CD4-positive, alpha-beta T cell treated with Interleukin-17A for 1 hour (primary cell): ENCODE data around the gene GLDC.
A peak's percentile ranks its signal among the peaks of the same experiment; 100 is the strongest.
"Not testable (repeated sequence)": the region's sequence is repeated elsewhere in the genome, so short reads cannot be mapped to it uniquely, and the experiment has no call there.

Experiments
- DNase-seq: peaks from one replicate; pipeline ENCODE4 v3.0.0-alpha.2; 2020

The GLDC gene

DNA sequence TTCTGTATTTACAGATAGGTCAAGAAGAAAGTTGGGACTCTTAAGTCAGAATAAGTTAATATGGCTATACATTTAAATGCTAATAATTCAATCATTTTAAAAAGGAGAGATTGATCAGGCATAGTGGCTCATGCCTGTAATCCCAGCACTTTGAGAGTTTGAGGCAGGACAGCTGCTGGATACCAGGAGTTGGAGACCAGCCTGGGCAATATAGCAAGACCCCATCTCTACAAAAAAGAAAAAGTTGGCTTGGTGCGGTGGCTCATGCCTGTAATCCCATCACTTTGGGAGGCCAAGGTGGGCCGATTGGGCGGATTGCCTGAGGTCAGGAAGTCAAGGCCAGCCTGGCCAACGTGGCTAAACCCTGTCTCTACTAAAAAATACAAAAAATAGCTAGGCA is 15.0 kb upstream of the GLDC start:
- no peak for DNase-seq

DNA sequence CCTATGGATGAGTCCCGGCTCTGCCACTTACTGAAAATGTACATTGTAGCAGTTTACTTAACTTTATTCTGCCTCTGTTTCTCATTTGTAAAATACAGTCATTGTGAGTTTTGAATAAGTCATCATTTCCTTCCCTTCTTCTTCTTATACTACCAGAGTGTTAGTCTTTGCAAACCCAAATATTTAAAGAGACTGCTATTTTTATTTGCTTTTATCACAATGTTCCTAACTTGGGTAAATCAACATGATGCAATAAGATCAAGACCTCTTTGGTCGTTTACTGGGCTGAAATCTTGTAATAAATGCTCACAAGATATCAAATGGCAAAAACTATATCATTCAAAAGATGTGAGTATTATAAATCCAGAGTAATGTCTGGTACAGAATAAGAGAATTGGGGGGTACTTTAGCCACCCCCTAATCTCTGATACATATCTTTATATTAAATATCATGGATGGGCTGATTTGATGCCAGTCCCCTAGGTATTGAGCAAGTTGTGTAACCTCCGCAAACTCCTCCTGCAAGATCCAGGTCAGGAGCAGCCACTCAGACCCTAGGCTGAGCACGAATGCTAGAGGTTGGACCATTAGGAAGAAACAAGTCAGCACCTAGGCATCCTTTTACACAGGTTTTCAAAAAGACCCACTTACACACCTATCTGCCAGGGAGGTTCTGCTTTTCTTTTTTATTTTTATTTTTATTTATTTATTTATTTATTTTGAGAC is 13.3 kb upstream of the GLDC start:
- no peak for DNase-seq

DNA sequence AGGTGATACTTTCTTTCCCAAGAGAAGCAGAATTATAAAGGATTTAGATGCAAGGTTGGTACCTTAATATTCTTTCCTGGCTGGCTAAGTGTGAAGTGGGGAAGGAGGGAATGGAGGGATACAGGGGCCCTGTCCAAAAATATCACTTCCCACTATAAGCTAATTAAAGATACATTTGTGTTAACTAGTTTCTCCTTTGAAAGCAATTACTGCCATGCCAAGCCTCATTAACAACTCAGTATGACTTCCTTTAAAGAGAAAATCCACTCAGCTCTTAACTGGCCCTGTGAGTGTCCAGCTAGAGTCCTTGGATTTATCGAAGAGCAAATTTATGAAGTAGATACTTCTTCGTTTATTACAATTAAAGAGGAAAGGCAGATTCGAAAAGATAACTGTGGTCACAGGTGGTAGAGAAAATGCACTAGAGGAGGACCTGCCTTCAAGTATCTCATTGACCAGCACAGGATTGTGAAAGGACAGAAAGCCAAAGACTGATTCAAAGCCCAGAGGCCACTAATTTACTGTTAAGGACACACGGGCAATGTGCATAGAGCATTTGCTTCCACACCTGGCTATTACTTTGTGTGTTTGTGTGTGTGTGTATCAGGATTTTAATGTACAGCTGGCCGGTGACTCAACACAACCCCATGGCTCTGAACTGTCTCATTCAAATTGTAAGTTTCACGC is 11.2 kb upstream of the GLDC start:
- DNase-seq = no peak

DNA sequence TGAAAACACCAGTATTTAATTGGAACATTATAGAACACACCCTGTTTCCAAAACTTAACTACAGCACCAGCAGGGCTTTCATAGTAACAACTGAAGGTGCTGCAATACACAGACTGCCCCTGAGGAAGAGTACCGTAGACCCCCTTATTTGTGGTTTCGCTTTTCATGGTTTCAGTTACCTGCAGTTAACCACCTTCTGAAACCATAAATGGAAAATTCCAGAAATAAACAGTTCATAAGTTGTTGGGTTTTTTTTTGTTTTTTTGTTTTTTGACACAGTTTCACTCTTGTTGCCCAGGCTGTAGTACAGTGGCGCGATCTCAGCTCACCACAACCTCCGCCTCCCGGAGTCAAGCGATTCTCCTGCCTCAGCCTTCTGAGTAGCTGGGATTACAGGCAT is 9.5 kb upstream of the GLDC start:
- no peak for DNase-seq

DNA sequence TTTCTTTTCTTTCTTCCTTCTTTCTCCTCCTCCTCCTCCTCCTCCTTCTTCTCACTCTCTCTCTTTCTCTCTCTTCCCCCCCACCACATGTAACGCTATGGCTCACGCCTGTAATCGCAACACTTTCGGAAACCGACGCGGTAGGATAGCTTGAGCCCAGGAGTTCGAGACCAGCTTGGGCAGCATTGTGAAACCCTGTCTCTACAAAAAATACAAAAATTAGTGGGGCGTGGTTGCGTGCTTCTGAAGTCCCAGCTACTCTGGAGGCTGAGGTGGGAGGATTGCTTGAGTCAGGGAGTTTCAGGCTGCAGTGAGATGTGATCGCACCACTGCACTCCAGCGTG is 736 bp upstream of the GLDC start:
- peak; percentile 10 for DNase-seq

DNA sequence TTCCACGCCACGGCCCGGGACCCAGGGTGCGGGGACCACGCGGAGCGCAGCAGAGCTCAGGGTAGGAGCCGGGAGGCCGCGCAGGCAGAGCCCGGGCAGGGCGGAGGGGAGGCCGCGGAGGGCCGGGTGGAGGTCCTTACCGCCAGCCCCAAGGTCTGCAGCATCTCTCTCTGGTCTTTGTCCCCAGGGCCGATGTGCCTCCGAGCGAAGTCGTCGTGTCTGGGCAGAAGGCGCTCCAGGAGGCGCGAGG is 499 bp downstream of the GLDC start:
- DNase-seq = not testable (repeated sequence)

DNA sequence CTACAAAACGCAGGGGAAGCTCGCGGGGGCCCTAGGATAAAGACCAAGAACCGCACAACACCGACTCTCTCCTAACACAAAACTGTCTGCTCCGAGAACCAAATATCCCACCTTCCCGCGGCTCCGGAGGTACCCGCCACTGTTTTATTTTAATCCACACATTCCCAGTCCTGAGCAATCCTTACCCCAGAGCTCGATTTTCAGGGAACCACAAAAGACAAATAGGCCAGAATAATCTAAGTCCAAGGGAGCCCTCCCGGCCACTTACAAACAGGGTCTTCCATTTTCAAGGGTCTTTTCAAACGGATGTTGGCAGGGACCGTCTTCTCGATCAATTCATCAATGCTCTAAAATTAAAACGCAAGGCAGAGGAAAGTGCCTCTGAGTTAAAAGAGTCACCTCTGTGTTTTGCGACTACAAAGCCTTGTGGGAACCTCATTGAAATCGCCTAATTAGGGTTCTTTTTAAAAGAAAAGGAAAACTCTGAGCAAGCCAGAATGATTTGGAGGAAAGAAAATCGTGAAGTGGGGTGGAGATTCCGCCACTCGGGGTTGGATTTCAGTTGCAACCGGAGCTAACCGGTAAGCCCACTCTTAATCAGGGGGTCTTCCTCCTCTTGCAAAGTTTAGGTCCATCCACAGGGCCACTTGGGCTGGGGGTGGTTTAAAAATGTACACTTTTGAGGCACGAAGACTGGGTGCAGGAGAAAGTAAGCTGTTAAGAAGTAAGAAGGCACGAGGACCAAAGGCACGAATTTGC is 1.0 kb downstream of the GLDC start:
- no peak for DNase-seq

DNA sequence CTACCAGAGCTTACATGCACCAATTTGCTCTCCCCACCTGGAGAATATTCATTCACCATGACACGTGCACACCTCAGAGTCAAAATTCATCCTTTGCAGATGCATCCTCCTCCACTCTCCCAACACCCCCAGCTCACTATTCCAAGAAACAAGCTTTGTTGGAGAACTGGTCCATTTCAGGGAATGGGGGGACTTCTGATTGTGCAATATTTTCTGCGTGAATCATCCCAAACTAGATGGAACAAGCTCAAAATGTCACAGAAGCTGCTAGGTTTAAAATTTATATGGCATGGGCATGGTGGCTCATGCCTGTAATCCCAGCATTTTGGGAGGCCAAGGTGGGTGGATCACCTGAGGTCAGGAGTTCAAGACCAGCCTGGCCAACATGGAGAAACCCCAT is 3.6 kb downstream of the GLDC start:
- DNase-seq = no peak

DNA sequence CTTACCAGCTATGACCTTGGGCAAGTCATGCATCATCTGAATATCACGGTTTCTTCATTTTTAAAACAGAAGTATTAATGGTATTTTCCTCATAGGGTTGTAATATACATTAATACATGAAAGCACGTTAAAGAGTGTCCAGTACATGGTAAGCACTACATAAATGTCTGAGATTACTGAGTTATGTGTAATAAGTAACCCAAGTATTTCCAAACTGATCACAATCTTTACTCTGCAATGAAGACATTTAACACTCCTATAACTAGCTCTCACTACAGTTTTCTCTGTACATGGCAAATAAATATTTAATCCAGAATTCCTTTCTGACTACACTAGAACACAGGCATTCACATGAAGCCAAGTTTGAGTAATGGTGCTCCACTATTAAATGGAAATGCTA is 4.0 kb downstream of the GLDC start:
- no peak for DNase-seq

DNA sequence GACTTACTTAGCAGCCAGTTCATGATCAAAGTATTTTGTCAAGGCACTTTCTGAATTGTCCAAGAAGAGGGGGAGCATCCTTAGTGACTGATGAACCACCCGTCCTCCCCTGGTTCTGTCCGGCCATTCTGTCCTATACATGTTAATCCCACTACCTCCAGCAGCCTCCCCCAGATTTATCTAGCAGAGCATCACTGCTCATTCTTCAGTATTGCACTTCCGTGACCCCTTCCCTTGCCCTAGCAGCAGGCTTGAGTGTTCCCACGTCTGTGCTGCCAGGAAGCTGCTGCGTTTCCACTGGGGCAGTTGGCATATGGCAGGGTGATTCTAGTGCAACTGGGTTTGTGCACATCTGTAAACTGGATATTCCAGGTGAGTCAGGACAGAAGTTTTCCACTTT is 4.5 kb downstream of the GLDC start:
- no peak for DNase-seq

DNA sequence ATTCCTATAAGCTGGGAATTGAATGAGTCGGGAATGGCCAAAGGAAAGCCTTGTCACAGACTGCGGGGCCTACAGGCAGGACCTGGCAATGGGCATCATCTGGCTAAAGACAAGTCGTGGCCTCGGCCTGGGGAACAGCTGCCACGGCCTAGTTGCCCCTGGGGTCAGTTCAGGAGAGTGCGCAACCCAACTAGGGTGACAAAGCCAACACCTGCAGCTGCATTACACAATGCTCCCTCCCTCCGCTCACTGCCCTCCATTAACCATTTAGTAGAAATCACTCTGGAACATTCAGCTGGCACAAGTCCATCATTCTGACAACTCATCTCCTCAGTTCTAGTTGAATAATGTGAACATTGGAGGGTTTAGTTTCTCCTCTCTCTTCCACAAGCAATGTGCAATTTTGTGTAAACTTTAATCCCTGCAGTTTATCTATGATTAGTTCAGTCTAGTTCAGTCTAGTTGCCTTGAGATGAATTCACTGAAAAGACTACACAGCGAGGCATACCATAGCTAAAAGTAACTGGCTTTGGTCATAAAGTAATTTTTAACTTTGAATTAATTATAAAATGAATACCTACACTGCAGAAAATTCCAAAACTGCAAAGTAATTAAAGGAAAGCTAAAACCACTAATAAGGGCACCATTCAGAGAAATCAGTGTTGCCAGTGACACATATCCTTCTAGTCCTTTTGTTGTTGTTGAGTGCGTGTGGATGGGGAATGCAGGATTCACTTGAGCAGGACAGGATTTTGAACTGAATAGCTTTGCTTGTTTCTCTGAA is 5.1 kb downstream of the GLDC start:
- DNase-seq = no peak

DNA sequence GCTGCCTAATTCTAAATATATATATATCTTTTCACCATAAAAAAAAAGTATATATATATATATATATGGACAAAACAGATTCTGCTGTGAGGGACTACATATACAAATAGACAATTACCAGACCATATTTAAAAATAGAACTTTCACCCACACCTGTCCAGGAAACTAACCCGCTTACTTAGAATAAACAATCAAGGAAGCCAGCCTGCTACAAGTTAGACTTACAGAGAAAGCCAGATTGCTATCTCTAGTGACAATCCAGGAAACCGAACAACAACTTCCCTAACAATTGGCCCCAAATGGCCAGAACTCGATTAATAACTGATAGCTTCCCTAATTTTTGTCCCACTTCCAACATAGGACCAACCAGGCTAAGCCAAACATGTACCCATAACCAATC is 5.9 kb downstream of the GLDC start:
- no peak for DNase-seq

DNA sequence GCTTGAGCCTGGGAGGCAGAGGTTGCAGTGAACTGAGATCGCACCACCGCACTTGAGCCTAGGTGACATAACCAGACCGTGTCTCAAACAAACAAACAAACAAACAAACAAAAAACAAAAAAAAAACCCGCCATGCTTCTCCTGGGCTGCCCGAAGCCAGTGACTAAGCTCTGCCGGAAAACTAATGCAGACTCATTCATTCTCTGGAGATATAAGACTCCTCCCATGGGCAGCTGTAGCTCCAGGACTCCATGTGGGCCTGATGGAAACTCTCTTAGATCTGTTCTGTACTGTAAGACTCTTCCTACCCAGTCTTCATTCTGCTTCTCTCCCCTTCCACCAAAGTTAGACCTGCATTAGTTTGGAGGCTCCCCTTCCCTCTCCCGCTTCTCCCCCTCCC is 11.1 kb downstream of the GLDC start:
- no peak for DNase-seq

DNA sequence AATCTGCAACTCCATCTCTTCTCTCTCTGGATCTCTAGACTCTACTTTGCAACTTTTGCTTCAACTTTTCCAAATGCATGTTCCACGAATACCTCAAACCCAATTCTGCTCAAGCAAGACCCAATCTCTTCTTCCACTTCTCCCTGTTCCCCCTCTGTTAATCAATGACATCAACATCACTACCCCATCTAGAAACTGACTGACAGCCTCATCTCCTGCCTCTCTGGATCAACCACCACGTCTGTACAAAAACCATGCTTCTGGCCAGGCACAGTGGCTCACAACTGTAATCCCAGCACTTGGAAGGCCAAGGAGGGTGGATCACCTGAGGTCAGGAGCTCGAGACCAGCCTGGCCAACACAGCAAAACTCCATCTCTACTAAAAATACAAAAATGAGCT is 12.2 kb downstream of the GLDC start:
- DNase-seq = no peak

DNA sequence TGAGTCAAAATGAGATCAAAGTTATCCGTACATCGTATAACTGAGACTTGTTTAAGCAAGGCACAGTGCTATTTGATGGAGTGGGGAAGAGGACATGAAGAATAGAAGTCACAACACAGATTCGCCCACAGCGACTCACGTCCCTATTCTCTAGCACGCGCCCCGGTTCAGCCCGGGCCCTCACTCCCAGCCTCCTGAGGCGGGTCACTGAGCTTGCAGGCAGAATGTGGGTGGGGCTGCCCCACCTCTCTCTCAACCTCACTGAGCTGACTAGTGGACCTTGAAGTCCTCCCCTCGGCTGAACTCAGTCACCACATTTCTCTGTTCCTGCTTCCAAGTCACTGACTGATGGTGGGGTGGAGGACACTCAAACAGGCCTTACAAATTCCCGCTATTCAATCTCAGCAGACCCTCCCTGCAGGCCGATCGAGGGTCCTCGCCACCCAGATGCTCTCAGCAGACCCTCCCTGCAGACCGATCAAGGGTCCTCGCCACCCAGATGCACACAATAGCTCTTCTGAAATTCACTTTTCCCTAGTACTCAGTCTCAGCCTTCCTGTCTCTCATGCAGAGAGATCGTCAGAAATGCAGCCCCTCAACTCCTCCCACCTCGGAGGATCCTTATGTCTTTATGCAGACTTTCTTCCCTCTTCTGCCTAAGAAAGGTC is 12.9 kb downstream of the GLDC start:
- no peak for DNase-seq

DNA sequence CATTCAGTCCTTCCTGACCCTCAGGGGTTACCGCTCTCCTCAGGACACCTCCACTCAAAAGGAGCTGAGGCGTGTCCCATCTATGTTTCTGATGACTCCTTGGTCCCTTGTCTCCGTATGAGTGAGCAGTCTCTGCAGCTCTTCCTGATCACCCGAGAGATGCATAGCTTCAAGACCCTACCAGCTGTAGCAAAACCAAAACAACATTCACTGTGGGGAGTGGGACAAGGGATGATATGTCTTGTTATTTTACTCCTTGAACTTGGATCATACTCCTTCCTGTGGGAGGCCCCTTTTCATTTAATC is 14.4 kb downstream of the GLDC start:
- DNase-seq = no peak

DNA sequence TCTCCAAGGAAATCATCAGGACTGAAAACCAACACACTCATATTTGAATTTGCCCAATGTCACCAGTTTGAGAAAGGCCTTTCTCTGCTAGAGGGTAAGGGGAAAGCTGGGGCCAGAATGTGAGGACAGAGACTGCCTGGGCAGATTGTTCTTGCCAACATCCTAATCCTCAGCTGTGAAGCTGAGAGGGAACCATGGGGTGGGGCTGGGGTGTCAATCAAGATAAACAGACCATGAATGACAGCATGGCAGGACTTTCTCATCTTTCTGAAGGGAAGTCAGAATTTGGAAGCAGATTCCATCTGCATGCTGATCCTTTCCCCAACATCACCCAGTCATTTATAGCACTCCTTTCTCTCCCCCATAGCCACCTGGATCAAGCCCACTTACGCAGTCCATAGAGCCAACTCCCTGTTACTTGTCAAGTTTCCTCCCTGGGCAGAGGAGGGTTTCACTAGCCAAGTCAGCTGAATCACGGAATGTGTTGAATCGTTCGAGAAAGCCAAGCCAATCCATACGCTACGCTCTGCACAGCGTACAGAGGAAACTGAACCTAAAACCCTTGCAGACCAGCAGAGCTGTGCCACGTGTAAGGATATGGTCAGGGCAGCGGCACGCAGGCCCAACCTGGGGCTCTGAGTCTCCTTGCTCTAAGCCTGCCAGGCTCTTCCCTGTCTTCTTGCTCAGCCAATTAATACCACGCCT is 14.9 kb downstream of the GLDC start:
- DNase-seq = peak; percentile 3

DNA sequence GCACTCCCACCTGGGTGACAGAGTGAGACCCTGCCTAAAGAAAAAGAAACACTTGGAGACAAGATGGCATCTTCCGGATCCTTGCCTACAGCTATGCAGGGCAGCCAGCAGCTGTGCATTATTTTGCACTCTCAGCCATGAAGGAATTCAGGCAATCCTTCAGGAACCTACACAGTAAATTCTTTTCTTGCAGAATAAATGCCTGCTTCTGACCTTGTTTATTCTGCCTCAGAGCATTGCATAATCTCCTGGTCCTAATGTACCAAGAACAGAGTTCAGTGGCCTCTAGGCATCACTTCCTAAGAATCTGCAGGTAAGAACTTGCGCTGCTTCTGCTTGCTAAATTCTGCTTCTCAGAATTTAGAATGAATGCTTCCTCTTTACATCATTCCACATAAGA is 16.8 kb downstream of the GLDC start:
- no peak for DNase-seq

DNA sequence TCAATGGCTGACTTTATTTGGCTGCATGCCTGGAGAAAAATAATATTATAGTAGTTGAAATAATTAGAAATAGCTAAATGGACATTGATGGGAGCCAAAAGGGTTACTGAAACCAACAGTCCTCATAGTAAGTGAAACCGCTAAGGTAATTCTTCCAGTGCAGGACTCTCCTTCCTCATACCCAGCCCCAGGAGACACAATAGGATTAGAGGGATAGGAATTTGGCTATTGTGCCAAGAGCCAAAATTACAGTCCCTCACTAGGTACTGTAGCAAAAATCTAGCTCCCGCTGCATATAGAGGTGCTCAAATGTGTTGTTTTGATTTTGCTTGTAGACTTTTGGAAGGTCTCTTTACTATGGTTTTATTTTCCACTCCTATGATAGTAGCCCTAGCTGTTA is 20.2 kb downstream of the GLDC start:
- DNase-seq = no peak

DNA sequence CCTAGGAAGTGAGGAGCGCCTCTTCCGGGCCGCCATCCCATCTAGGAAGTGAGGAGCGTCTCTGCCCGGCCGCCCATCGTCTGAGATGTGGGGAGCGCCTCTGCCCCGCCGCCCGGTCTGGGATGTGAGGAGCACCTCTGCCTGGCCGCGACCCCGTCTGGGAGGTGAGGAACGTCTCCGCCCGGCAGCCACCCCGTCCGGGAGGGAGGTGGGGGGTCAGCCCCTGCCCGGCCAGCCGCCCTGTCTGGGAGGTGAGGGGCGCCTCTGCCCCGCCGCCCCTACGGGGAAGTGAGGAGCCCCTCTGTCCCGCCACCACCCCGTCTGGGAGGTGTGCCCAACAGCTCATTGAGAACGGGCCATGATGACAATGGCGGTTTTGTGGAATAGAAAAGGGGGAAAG is 22.7 kb downstream of the GLDC start:
- DNase-seq = not testable (repeated sequence)

DNA sequence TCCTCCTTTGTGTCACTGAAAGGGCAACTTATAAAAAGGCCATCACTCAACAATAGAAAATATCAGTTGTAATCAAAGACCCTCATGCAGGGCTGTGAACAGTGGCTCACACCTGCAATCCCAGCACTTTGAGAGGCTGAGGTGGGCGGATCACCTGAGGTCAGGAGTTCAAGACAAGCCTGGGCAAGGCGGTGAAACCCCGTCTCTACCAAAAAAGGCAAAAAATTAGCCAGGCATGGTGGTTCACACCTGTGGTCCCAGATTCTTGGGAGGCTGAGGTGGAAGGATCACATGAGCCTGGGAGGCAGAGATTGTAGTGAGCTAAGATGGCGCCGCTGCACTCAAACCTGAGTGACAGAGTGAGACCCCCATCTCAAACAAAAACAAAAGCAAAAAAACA is 24.7 kb downstream of the GLDC start:
- no peak for DNase-seq

DNA sequence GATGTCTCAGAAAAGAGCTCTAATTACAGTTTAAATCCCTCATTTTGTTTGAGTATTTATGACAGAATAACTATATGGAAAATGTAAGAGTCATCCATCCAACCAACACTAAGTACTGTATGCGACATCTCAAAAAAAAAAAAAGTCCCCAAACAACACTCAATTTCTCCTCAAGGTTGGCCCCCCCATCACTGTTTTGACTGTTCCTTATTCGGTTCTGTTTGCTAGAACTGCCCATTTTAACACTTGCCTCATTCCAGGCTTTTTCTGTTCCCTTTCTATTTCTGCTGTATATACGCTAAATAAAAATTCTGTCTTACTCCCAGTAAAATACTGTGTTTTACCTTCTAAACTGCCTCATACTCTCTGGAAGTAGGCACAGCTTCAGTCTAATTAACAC is 25.2 kb downstream of the GLDC start:
- DNase-seq = no peak

DNA sequence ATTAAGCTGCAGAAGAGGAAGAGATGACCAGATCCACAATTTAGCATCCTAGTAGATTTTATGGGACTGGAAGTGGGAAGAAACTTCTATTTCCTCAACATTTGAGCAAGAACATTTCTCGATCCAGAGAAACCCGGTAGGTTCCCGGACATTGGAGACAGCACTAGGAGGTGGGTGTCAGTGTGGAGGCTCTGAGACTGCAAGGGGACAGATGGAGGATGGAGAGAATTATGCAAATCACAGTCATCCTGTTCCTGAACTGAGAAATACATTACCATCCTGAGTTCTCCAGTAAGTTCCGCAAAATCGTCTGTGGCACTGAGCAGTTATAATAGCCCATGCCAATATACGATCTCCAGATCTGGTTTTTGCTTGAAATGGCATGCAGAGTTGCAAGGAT is 25.6 kb downstream of the GLDC start:
- DNase-seq = no peak
